Frontal cortex (tissue), 4 donors: ENCODE results near the gene ZNF354C. TPM values are rescaled to one million over a fixed set of nuclear protein-coding genes. Genes with fewer than 3 reads are reported as not detected.

Experiments used
- DNase-seq, 2 donors: peaks; one replicate each; pipeline ENCODE4 v3.0.0; 2012; ENCODE audit warnings: low spot score in 2 of 2
- FAIRE-seq: peaks from 2 replicates; lab custom pipeline; 2012; peaks lifted over from hg19 to GRCh38; lab: Jason Lieb, UNC
- total RNA-seq: library from RNA; depleted of rRNA; stranded (reverse); fragments of >200 nt; gene quantifications from one replicate; pipeline ENCODE4 v1.2.3, GENCODE V29; 2014
- donor health status: control.
- donor health status: control.
- donor health status: control.

ZNF354C gene
- total RNA-seq, 1 donor from 2014 or later, result 55.0 TPM

- DNase-seq (no peak), FAIRE-seq (no peak)
These were observed 52.4 kb downstream of the ZNF354C start for GRCh38 chr5:179112469-179113142.

- FAIRE-seq, result no peak
These were observed 53.0 kb downstream of the ZNF354C start for GRCh38 chr5:179113143-179113530.

GRCh38 chr5:179113945-179114641 lies 53.9 kb downstream of the ZNF354C start:
- DNase-seq, result no peak
- no peak for FAIRE-seq

More at GRCh38 chr5:179113143-179113530, 53.0 kb downstream of the ZNF354C start:
- DNase-seq, result no peak

- DNase-seq (no peak), FAIRE-seq (no peak)
These were observed 54.6 kb downstream of the ZNF354C start for GRCh38 chr5:179114756-179115155.

GRCh38 chr5:179115307-179115706 lies 55.1 kb downstream of the ZNF354C start:
- FAIRE-seq, result no peak

GRCh38 chr5:179115845-179116524 lies 55.8 kb downstream of the ZNF354C start:
- FAIRE-seq, result no peak
- DNase-seq, result no peak

More at GRCh38 chr5:179115307-179115706, 55.1 kb downstream of the ZNF354C start:
- DNase-seq, result no peak

- DNase-seq (no peak), FAIRE-seq (no peak)
These were observed 58.2 kb downstream of the ZNF354C start for GRCh38 chr5:179118338-179118737.

GRCh38 chr5:179118756-179119414 lies 58.7 kb downstream of the ZNF354C start:
- DNase-seq (no peak), FAIRE-seq (no peak)

- DNase-seq (no peak), FAIRE-seq (no peak)
These were observed 59.4 kb downstream of the ZNF354C start for GRCh38 chr5:179119415-179120170.

- DNase-seq (no peak), FAIRE-seq (no peak)
These were observed 60.3 kb downstream of the ZNF354C start for GRCh38 chr5:179120421-179120861.

- FAIRE-seq, result no peak
- DNase-seq, result no peak
These were observed 60.9 kb downstream of the ZNF354C start for GRCh38 chr5:179120951-179121666.

- no peak for FAIRE-seq
These were observed 61.5 kb downstream of the ZNF354C start for GRCh38 chr5:179121667-179122111.

GRCh38 chr5:179122411-179123108 lies 62.4 kb downstream of the ZNF354C start:
- DNase-seq, result no peak
- FAIRE-seq, result no peak

More at GRCh38 chr5:179121667-179122111, 61.5 kb downstream of the ZNF354C start:
- no peak for DNase-seq

- no peak for FAIRE-seq
- DNase-seq, result no peak
These were observed 62.9 kb downstream of the ZNF354C start for GRCh38 chr5:179123109-179123426.

GRCh38 chr5:179123491-179124272 lies 63.5 kb downstream of the ZNF354C start:
- FAIRE-seq (no peak), DNase-seq (no peak)

GRCh38 chr5:179124273-179124852 lies 64.2 kb downstream of the ZNF354C start:
- DNase-seq (no peak), FAIRE-seq (no peak)
